Kidney (tissue), 22 donors: ENCODE data around the gene NPEPL1. TPM values are rescaled to one million over a fixed set of nuclear protein-coding genes. Genes with fewer than 3 reads are reported as not detected.
"Not testable (repeated sequence)": the region's sequence is repeated elsewhere in the genome, so short reads cannot be mapped to it uniquely, and the experiment has no call there.

ENCODE experiments used
- DNase-seq, 5 donors: peaks; one replicate each; pipeline ENCODE4 v3.0.0-alpha.2; 2013 to 2020
- FAIRE-seq: peaks from 2 replicates; lab custom pipeline; 2012; peaks lifted over from hg19 to GRCh38; lab: Jason Lieb, UNC
- H3K27ac ChIP-seq, 2 donors: one replicate each; pipeline ENCODE4 v1.7.0; 2013; ENCODE audit warnings: low read depth in 2 of 2, low read length in 2 of 2, inconsistent platforms in 1 of 2
- H3K27me3 ChIP-seq: one replicate; pipeline ENCODE4 v1.7.1; 2013; ENCODE audit warnings: low read length, inconsistent platforms; ENCODE audit not compliant: control insufficient read depth, insufficient read depth
- H3K36me3 ChIP-seq, 3 donors: one replicate each; pipeline versions ENCODE4 v1.7.0 to v1.7.1; 2013; ENCODE audit warnings: low read length in 3 of 3, control low read depth in 1 of 3, inconsistent platforms in 1 of 3; ENCODE audit not compliant: insufficient read depth in 3 of 3, control insufficient read depth in 2 of 3
- H3K4me1 ChIP-seq, 3 donors: one replicate each; pipeline versions ENCODE4 v1.7.0 to v1.7.1; 2013; ENCODE audit warnings: low read length in 3 of 3, inconsistent platforms in 1 of 3, low read depth in 1 of 3; ENCODE audit not compliant: control insufficient read depth in 2 of 3, insufficient read depth in 2 of 3
- H3K4me3 ChIP-seq, 3 donors: one replicate each; pipeline versions ENCODE4 v1.7.0 to v1.8.1; 2013; ENCODE audit warnings: low read length in 3 of 3, control low read depth in 1 of 3, inconsistent platforms in 1 of 3
- H3K9ac ChIP-seq, 3 donors: one replicate each; pipeline versions ENCODE4 v1.7.0 to v1.7.1; 2013; ENCODE audit warnings: low read length in 3 of 3, control low read depth in 1 of 3, inconsistent platforms in 1 of 3
- H3K9me3 ChIP-seq, 3 donors: one replicate each; pipeline versions ENCODE4 v1.7.0 to v1.7.1; 2013; ENCODE audit warnings: low read length in 3 of 3, control low read depth in 1 of 3, inconsistent platforms in 1 of 3; ENCODE audit not compliant: control insufficient read depth in 2 of 3, insufficient read depth in 1 of 3
- CTCF ChIP-seq: IDR thresholded peaks from 3 replicates; pipeline ENCODE4 v1.5.1; 2012; ENCODE audit warnings: mild to moderate bottlenecking, moderate library complexity, borderline replicate concordance; ENCODE audit not compliant: insufficient read depth; ENCODE audit errors: extremely low read depth
- intact Hi-C: fragments of 100-400 bp; cut with DNase I; formaldehyde crosslinking; loops from one replicate; pipeline ENCODE4 v1.11.1; 2022
- long read RNA-seq, 10 donors: library from polyadenylated mRNA in 1 of 10; unstranded in 1 of 10; transcript quantifications; one replicate each; pipeline ENCODE4 v2.0.0 and lab custom pipeline, GENCODE V29; 2021 to 2026
- polyA plus RNA-seq: library from polyadenylated mRNA; stranded (reverse); fragments of 350-450 nt; fragmentation: Illumina TruSeq; extraction: RNeasy Lipid Tissue Mini Kit (QIAGEN cat#74804); gene quantifications from one replicate; pipeline ENCODE4 v1.2.3, GENCODE V29; 2014; ENCODE audit warnings: low read depth, low replicate concordance; ENCODE audit not compliant: insufficient read depth
- total RNA-seq: library from RNA; stranded (reverse); fragmentation: NEBNext Ultra II Directional; extraction: Animal tissue kit (Norgen Biotek cat#: 25700); gene quantifications from one replicate; pipeline ENCODE4 v1.2.1, GENCODE V29; 2021
- donor health status: control.
- donor health status: control.
- donor health status: control.
- donor health status: control.
- donor health status: control.
- donor health status: DM: yes; HTN: yes; CAD: no.
- donor health status: Normal renal cell carcinoma (clear cell type).

Gene NPEPL1, protein sequence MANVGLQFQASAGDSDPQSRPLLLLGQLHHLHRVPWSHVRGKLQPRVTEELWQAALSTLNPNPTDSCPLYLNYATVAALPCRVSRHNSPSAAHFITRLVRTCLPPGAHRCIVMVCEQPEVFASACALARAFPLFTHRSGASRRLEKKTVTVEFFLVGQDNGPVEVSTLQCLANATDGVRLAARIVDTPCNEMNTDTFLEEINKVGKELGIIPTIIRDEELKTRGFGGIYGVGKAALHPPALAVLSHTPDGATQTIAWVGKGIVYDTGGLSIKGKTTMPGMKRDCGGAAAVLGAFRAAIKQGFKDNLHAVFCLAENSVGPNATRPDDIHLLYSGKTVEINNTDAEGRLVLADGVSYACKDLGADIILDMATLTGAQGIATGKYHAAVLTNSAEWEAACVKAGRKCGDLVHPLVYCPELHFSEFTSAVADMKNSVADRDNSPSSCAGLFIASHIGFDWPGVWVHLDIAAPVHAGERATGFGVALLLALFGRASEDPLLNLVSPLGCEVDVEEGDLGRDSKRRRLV
- total RNA-seq: 60.2 TPM
- polyA plus RNA-seq: 39.7 TPM
- long read RNA-seq, donor 1, transcript NPEPL1-201 (12 exons, 2,378 nt): major isoform, 5 of 8 reads
- long read RNA-seq, donor 1, partial matches to known transcripts: 0 of 8 reads
- long read RNA-seq, donor 1, other reads (novel, unspliced or antisense): 0 of 8 reads
- long read RNA-seq, donor 2, partial matches to known transcripts: 0 of 2 reads
- long read RNA-seq, donor 2, other reads (novel, unspliced or antisense): 0 of 2 reads
- long read RNA-seq, donor 3, partial matches to known transcripts: 0 of 8 reads
- long read RNA-seq, donor 3, other reads (novel, unspliced or antisense): 0 of 8 reads
- long read RNA-seq, donor 4, transcript NPEPL1-201 (12 exons, 2,378 nt): major isoform, 7 of 8 reads
- long read RNA-seq, donor 4, partial matches to known transcripts: 0 of 8 reads
- long read RNA-seq, donor 4, other reads (novel, unspliced or antisense): 0 of 8 reads
- long read RNA-seq, donor 5: 0 reads
- long read RNA-seq, donor 6: 0 reads
- long read RNA-seq, donor 7, transcript NPEPL1-201 (12 exons, 2,378 nt): major isoform, 97 of 120 reads
- long read RNA-seq, donor 7, partial matches to known transcripts: 2 of 120 reads
- long read RNA-seq, donor 7, other reads (novel, unspliced or antisense): 18 of 120 reads
- long read RNA-seq, donor 8, partial matches to known transcripts: 0 of 5 reads
- long read RNA-seq, donor 8, other reads (novel, unspliced or antisense): 0 of 5 reads
- long read RNA-seq, donor 9, partial matches to known transcripts: 0 of 2 reads
- long read RNA-seq, donor 9, other reads (novel, unspliced or antisense): 0 of 2 reads
- long read RNA-seq, donor 10, transcript NPEPL1-201 (12 exons, 2,378 nt): major isoform, 7 of 9 reads
- long read RNA-seq, donor 10, partial matches to known transcripts: 0 of 9 reads
- long read RNA-seq, donor 10, other reads (novel, unspliced or antisense): 0 of 9 reads

DNA sequence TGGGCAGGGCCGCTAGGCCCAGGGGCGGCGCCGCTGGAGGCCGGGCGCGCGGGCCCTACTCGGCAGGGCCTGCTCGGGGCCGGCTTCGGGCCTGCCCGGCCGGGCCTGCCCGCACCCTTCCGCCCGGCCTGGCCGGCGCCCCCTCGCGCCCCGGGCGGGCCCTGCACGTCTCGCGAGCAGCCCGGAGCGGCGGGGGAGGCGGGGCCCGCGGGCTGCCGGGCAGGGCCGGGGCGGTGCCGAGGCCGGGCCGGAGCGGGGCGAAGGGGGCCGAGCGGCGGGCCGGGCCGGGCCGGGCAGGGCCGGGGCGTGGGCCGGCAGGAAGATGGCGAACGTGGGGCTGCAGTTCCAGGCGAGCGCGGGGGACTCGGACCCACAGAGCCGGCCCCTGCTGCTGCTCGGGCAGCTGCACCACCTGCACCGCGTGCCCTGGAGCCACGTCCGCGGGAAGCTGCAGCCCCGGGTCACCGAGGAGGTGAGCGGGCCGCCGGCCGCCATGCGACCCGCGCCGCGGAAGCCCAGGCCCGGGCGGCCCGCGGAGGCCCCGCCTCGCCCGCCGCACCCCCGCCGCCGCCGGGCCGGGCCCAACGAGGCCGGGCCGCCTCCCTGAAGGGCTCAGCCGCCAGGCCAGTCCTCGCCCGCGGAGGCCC, at the start of gene NPEPL1:
TSS of gene NPEPL1 (plus strand) at position 222 of the 647 bp plus-strand sequence. CDS start at position 323, 101 bp downstream.
- Histone ChIP-seq H3K27me3 (no peaks in the 10 kb centered on the region), H3K9me3 (no peaks in the 10 kb centered on the region), H3K4me3 (peak within 1 kb of the TSS in 2 of 3 donors; percentile 53 to 54), H3K27ac (peak within 1 kb of the TSS; percentile 45 to 78), H3K4me1 (peaks cover 0 to 21% (median 0%) of the 10 kb centered on the region in 3 donors), H3K9ac (peak within 1 kb of the TSS in 2 of 3 donors; percentile 49 to 76), H3K36me3 (peaks cover 7 to 28% (median 7%) of the 10 kb centered on the region in 3 donors)
- intact Hi-C loops: no loop called here
- TF ChIP-seq CTCF: peak; percentile 37
- DNase-seq: peak; percentile 39 to 87 (median 75)
- no peak for FAIRE-seq

GRCh38 chr20:58642896-58643295, 49.7 kb upstream of the NPEPL1 start:
- H3K9ac ChIP-seq, H3K9me3 ChIP-seq, intact Hi-C loops, H3K36me3 ChIP-seq, H3K27ac ChIP-seq, H3K4me3 ChIP-seq, H3K4me1 ChIP-seq, H3K27me3 ChIP-seq, FAIRE-seq: not testable (repeated sequence)
- DNase-seq: peak in 1 of 5 donors; percentile 13

DNA sequence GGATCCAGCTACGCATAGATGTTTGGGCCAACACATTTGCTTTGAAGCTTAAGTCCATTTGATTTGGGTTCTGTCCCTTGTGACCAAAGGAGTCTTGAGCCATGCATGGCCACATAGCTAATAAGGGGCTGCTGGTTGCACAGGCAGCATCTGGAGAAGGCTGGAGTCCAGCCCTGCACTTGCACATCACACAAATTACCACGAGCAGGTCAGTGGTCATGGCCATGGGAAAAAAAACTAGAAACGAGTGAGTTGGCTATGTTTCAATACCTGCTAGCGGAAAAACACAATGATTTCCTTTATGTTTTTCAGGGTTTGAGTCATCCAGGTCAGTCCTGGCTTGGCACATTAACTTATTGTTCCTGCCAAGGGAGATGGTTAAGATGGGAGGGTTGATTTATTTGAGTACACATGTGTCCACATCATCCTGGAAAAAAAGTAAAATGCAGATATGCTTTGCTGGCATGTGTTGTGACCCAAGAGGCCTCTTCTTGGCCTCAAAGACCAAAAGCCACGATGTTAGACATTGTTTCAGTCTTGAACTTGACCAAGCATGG, 47.1 kb upstream of the NPEPL1 start:
- H3K4me1 ChIP-seq: peaks cover 0 to 2% (median 0%) of the 10 kb centered on the region in 3 donors
- no peak for FAIRE-seq

More for the DNA sequence above, 47.1 kb upstream of the NPEPL1 start:
- H3K4me3 ChIP-seq: no peak overlapping the region
- H3K27me3 ChIP-seq: no peaks in the 10 kb centered on the region
- H3K36me3 ChIP-seq: no peaks in the 10 kb centered on the region
- no peak overlapping the region for H3K27ac ChIP-seq
- DNase-seq: peak in 2 of 5 donors; percentile 31 to 60
- no peaks in the 10 kb centered on the region for H3K9me3 ChIP-seq
- intact Hi-C loops: no loop called here
- H3K9ac ChIP-seq: no peak overlapping the region
- no peak for TF ChIP-seq CTCF
